Endometrial microvascular endothelial cells (primary cell): ENCODE data around the gene CAPZA2. TPM values are rescaled to one million over a fixed set of nuclear protein-coding genes. Genes with fewer than 3 reads are reported as not detected.
"Not testable (repeated sequence)": the region's sequence is repeated elsewhere in the genome, so short reads cannot be mapped to it uniquely, and the experiment has no call there.

Experiments
- in situ Hi-C: cut with HindIII; loops from 2 replicates; pipeline ENCODE4 v1.10.0; 2017; ENCODE audit warnings: low sequenced_read_pairs, low pct_unique_long_range_greater_than_20kb; ENCODE audit errors: inconsistent ontology term
- total RNA-seq: library from RNA; depleted of rRNA; stranded (reverse); fragments of >200 nt; gene quantifications from one replicate; pipeline ENCODE4 v1.2.3, GENCODE V29; 2015; ENCODE audit errors: inconsistent ontology term

CAPZA2 gene
- total RNA-seq, 1 donor from 2014 or later: 147 TPM

DNA sequence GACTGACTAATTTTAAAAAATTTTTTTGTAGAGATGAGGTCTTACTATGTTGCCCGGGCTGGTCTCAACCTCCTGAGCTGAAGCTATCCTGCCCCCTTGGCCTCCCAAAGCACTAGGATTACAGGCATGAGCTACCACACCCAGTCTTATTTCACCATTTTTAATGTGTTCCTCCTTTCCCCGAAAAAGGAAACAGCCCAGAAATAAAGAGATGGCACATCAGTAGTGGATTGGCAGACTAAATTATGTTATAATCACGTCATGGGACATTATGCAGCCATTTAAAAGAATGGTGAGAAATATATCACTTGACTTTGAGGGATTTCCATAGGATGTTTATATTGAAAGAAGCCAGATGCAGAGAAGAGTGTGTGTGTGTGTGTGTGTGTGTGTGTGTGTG, 40.5 kb downstream of the CAPZA2 start:
- in situ Hi-C loops: no loop called here

DNA sequence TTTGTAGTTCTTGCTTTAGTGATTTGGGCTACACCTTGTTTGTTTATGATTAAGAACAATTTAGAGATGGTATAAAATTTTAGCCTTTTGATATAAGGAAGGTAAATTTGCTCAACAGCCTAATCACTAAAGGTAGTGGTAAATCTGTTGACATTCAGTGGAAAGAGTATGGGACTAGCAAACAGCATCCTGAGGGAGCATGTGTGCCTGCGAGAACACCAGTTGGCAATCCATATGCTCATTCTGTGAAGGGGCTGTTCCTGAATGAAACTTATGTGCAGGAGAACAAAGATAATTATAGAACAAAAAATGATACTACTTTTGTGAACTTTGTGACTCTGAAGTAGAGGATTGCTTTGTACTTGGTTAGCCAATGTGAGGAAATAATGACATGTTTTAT, 44.0 kb downstream of the CAPZA2 start:
- in situ Hi-C loops: no loop called here

GRCh38 chr7:116910383-116910782, 48.0 kb downstream of the CAPZA2 start:
- in situ Hi-C loops: loop anchor here (10.0 kb wide), 1 partner anchor 46 kb away; the partner anchor contains the start of gene CAPZA2

DNA sequence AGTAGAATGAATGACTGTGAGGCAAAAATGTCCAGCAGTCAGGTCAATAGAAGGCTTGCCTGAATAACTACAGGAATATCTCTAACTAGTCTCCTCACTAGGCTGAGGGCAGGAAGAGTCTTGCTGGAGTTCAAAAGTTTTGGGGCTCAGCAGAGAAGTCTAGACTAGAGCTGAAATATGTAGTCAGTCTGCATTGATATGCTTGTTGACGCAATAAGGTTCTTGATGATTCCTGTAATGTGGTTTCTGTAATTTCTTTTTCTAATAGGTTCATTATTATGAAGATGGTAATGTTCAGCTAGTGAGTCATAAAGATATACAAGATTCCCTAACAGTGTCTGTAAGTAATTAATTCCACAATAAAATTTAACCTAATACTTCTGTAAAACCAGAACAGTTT, 49.4 kb downstream of the CAPZA2 start:
- in situ Hi-C loops: loop anchor here (10.0 kb wide), 1 partner anchor 47 kb away; the partner anchor contains the start of gene CAPZA2

DNA sequence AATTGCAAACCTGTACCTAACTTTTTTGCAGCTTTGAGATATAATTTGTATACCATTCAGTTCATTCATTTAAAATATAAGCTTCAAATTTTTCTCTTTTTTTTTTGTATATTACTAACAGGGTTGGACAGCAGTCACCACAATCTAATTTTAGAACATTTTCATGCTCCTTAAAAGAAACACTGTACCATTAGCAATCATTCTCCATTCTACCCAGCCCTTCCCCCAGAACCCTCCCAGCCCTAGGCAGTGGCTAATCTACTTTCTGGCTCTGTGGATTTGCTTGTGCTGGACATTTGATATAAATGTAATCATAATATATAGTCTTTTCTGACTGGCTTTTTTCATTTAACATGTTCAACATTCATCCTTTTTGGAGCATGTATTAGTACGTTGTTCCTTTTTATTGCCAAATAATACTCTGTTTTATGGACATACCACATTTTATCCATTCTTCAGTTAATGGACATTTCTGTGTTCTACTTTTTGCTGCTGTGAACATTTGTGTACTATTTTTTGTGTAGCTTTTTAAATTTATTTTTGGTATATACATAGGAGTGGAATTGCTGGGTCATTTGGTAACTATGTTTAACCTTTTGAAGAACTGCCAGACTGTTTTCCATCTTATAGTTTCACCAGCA, 50.0 kb downstream of the CAPZA2 start:
- in situ Hi-C loops: loop anchor here (10.0 kb wide), 1 partner anchor 48 kb away; the partner anchor contains the start of gene CAPZA2

- in situ Hi-C loops: loop anchor here (10.0 kb wide), 1 partner anchor 54 kb away; the partner anchor contains the start of gene CAPZA2
Observed at GRCh38 chr7:116918704-116919103, 56.3 kb downstream of the CAPZA2 start.

DNA sequence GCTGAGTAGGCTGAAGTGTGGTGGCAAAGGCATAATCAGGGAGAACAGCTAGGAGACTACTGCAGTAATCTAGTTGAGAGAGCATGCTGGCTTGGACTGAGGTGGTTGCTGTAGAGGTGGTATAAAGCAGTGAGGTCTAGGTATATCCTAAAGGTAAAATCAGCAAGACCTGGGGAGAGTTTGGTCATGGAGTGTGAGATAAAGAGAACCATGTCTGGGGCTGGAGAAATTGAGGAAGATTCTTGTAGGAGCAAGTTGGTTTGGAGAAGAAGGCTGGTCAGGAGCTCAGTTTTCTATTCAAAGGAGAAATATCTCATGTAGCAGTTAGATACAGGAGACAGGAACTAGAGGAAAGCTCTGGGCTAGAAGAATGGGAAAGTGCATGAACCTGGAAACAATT, 58.0 kb downstream of the CAPZA2 start:
- in situ Hi-C loops: no loop called here

DNA sequence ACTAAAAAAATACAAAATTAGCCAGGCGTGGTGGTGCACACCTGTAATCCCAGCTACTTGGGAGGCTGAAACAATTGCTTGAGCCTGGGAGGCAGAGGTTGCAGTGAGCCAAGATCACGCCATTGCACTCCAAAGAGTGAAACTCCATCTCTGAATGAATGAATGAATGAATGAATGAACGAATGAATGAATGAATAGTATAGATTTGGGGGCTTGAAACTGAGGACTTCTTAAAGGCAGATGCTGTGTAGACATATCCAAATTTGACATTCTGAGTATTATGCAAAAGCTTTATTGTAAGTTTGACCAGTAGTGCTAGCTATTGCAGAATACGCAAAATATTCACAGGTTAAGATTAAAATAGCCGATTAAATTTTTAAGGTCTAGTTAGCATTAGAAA, 60.2 kb downstream of the CAPZA2 start:
- in situ Hi-C loops: no loop called here

DNA sequence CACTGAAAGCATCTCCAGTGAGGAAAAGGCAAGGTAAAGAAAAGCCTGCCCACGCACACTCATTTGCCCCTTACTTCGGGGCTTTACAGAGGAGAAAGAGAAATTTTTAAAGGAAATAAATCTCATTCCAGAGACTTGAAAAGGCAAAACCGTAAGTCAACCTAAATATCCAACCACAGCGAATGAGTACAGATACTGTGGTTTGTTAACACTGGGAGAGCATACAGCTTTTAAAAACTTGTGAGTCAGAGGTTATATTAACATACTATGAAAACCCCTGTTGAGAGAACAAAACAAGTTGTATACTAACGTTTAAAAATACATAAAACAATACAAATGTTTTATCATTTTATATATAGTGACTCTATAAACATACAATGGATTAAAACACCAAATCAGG, 62.4 kb downstream of the CAPZA2 start:
- in situ Hi-C loops: no loop called here

- in situ Hi-C loops: no loop called here
Observed at GRCh38 chr7:116929021-116929420, 66.6 kb downstream of the CAPZA2 start.

DNA sequence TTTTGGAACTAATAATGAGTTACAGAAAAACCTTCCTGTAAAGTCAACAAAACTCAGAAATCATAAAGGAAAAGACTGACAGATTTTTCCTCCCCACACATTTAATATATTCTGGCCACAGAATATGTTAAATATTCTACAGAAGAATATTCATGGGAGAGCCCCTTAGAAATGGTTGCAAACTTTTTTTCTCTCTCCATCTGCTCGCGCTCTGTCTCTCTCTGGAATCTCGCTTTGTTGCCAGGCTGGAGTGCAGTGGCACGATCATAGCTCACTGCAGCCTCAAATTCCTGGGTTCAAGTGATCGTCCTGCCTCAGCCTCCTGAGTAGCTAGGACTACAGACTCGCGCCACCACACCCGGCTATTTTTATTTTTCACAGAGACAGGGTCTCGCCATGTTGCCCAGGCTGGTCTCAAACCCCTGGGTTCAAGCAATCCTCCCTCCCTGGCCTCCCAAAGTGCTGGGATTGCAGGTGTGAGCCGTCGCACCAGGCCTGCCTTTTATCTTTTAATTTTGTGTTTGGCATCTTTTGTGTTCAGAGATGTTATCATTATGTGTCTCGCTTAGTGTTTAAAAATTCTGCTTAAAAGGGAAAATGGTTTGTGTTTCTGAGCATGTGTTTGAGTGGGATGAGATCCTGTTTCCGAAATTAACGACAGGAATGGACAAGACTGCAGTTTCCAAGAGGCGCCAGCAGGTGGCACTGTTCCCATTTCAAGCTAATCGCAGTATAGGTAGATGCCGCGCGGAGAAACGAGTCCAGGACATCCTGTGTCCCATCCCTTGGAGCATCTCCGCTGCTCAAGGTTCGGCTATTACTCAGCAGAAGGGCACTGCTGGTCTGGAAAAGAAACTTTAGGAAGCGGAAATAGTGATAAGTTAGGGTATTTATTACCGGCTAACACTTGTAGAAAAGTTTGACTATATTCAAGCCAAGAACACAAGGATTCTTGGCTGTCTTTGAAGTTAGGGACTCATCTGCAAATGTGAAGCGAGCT, 67.8 kb downstream of the CAPZA2 start:
- in situ Hi-C loops: no loop called here

GRCh38 chr7:116932566-116932965, 70.2 kb downstream of the CAPZA2 start:
- in situ Hi-C loops: no loop called here

GRCh38 chr7:116933465-116933864, 71.1 kb downstream of the CAPZA2 start:
- in situ Hi-C loops: no loop called here

- in situ Hi-C loops: no loop called here
Observed at GRCh38 chr7:116934580-116934979, 72.2 kb downstream of the CAPZA2 start.

- in situ Hi-C loops: not testable (repeated sequence)
Observed at GRCh38 chr7:116936844-116937243, 74.5 kb downstream of the CAPZA2 start.

DNA sequence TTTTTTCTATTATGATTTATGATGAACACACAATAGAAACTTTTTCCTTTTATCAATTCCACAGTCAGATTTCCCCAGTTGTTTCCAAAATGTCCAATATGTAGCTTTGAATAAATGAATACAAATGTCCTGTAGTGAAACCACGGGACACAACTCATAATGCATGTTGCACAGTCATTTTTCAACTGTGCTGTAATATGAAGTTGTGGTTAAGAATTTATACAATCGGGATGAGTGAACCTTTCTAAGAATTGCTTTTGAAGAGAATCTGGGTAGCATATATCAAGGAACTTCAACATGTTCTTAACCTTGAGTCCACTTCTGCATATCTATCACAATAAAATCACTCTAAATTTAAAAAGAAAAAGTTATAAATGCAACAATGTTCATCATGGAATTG, 76.3 kb downstream of the CAPZA2 start:
- in situ Hi-C loops: no loop called here

- in situ Hi-C loops: no loop called here
Observed at GRCh38 chr7:116940689-116941370, 78.4 kb downstream of the CAPZA2 start.

GRCh38 chr7:116942504-116942903, 80.1 kb downstream of the CAPZA2 start:
- in situ Hi-C loops: no loop called here

DNA sequence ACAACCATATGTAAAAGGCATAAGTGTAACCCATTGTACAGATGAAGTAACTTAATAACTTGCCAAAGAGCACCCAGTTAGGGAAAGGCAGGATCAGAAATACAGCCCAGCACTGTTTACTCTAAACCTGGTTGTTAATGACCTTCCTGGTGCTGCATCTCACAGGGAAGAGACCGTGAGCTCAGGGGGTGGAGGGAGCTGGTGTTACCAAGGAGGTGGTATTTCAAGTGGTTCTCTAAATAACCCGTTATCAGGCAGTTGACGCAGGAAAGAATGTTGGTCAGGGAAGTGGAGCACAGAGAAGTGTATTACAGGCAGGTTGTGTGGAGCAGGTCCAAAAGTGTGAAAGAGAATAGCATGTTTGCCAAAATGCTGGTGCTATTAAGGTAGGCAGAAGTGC, 86.5 kb downstream of the CAPZA2 start:
- in situ Hi-C loops: no loop called here
